ENCODE data around the gene TADA2A.

DNA sequence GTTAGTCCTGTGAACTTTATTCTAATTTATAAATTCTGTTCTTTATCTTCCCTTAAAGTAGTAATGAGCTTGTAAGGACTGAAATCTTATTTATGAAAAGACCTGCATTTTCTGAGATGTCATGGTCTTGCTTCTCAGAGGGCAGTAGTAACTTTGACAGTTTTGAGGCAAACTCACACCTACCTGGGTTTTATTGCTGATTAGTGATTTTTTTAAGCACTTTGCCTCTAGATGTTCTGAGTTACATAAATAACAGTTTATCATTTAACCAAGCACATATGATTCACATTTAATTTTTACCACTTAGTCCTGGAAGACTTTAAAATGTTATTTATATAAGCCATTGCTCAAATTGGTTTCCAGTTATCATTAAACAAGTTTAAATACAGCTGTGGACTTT, 93.7 kb downstream of the TADA2A start:
- TF ChIP-seq ELF4 (IDR thresholded peaks at IDR 0.05) (no peak), CTBP1 (IDR thresholded peaks at IDR 0.05; ENCODE audit: borderline replicate concordance) (no peak), FOXM1 (IDR thresholded peaks at IDR 0.05; ENCODE audit: borderline replicate concordance) (no peak), L3MBTL2 (conservative IDR thresholded peaks at IDR 0.05) (no peak), SP1 (IDR thresholded peaks at IDR 0.05) (no peak), SUZ12 (IDR thresholded peaks at IDR 0.05) (no peak), ZNF384 (IDR thresholded peaks at IDR 0.05) (no peak), FOXA1 (IDR thresholded peaks at IDR 0.05) (no peak), BHLHE40 (IDR thresholded peaks at IDR 0.05; ENCODE audit: borderline replicate concordance) (no peak), NFRKB (IDR thresholded peaks at IDR 0.05) (no peak)

Data from HEK293T (cell line).